Stimulated activated CD4-positive, alpha-beta T cell treated with anti-CD3 and anti-CD28 coated beads, Interleukin-15, amount 100 ng/mL, for 24 hours (primary cell): ENCODE results near the gene PALD1.

Source experiments
- DNase-seq: peaks from one replicate; pipeline ENCODE4 v3.0.0-alpha.2; 2020

Gene PALD1

GRCh38 chr10:70538195-70538520, 59.6 kb downstream of the PALD1 start:
- no peak for DNase-seq

- DNase-seq = no peak
Measured at GRCh38 chr10:70538731-70539338, 60.3 kb downstream of the PALD1 start.

GRCh38 chr10:70539471-70539870, 60.9 kb downstream of the PALD1 start:
- DNase-seq = no peak

- peak; percentile 44 for DNase-seq
Measured at GRCh38 chr10:70540089-70540788, 61.7 kb downstream of the PALD1 start.

- DNase-seq = no peak
Measured at GRCh38 chr10:70540789-70541360, 62.3 kb downstream of the PALD1 start.

- no peak for DNase-seq
Measured at GRCh38 chr10:70541736-70542564, 63.4 kb downstream of the PALD1 start.

GRCh38 chr10:70542565-70542938, 64.0 kb downstream of the PALD1 start:
- no peak for DNase-seq

- no peak for DNase-seq
Measured at GRCh38 chr10:70543911-70544310, 65.3 kb downstream of the PALD1 start.

- no peak for DNase-seq
Measured at GRCh38 chr10:70544431-70545340, 66.1 kb downstream of the PALD1 start.

- DNase-seq = no peak
Measured at GRCh38 chr10:70546584-70546983, 68.0 kb downstream of the PALD1 start.

GRCh38 chr10:70549351-70549961, 70.9 kb downstream of the PALD1 start:
- DNase-seq = no peak

- peak; percentile 78 for DNase-seq
Measured at GRCh38 chr10:70549962-70550458, 71.4 kb downstream of the PALD1 start.

- no peak for DNase-seq
Measured at GRCh38 chr10:70550459-70550858, 71.9 kb downstream of the PALD1 start.

GRCh38 chr10:70551466-70551865, 72.9 kb downstream of the PALD1 start:
- DNase-seq = no peak

- DNase-seq = no peak
Measured at GRCh38 chr10:70551971-70552422, 73.4 kb downstream of the PALD1 start.

- no peak for DNase-seq
Measured at GRCh38 chr10:70552586-70552985, 74.0 kb downstream of the PALD1 start.

- no peak for DNase-seq
Measured at GRCh38 chr10:70555371-70555770, 76.8 kb downstream of the PALD1 start.

GRCh38 chr10:70557086-70557845, 78.7 kb downstream of the PALD1 start:
- DNase-seq = no peak

GRCh38 chr10:70557876-70558275, 79.3 kb downstream of the PALD1 start:
- DNase-seq = no peak

- DNase-seq = no peak
Measured at GRCh38 chr10:70558295-70558694, 79.7 kb downstream of the PALD1 start.
